Fibroblast of lung (primary cell): ENCODE results near the gene ZNF480.

Source experiments
- EZH2 ChIP-seq: IDR thresholded peaks from 2 replicates; pipeline ENCODE4 v1.5.1; 2012; ENCODE audit warnings: low read length, control low read depth, mild to moderate bottlenecking; ENCODE audit errors: missing control alignments
- TF ChIP-seq, protein P1 (sequence below), 2 donors: IDR thresholded peaks in 1 of 2; conservative IDR thresholded peaks in 1 of 2; 1 replicate in 1 of 2; 2 replicates in 1 of 2; pipeline ENCODE4 v1.5.1; 2011 to 2012; ENCODE audit warnings: low read length in 2 of 2, control low read depth in 1 of 2, inconsistent platforms in 1 of 2, low read depth in 1 of 2, mild to moderate bottlenecking in 1 of 2

DNA sequence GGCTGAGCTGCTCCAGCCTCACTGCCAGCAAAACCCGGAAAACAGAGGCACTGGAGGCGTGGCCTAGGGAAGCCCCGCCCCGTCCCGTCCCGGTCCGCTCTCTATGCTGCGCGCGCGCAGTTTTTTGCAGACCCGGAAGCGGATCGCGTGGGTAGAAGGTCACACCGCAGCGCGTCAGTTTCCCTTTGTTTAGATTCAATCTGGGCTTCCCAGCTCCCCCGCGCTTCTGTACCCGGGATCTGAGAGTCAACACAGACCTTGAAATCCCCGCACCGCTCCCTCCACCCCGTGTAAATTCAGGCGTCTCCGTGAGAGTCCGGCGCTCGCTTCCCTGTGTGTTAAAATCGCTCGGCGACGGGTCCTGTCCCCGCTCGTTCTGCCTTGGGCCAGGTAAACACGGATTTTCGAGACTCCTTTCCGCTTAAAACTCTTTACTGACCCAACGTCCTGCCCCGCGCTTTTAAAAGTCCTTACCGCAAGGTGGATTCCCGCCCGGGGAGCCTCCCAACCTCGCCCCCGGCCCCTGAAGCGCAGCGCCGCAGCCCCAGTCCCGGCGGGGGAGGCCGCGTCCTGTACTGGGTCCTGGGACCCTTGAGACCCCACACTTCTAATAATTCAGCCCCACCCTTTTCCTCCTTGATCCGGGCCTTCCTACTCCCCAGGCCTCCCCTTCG, 39.3 kb downstream of the ZNF480 start, which contains the start of gene ZNF610:
- TF ChIP-seq, protein P1, sequence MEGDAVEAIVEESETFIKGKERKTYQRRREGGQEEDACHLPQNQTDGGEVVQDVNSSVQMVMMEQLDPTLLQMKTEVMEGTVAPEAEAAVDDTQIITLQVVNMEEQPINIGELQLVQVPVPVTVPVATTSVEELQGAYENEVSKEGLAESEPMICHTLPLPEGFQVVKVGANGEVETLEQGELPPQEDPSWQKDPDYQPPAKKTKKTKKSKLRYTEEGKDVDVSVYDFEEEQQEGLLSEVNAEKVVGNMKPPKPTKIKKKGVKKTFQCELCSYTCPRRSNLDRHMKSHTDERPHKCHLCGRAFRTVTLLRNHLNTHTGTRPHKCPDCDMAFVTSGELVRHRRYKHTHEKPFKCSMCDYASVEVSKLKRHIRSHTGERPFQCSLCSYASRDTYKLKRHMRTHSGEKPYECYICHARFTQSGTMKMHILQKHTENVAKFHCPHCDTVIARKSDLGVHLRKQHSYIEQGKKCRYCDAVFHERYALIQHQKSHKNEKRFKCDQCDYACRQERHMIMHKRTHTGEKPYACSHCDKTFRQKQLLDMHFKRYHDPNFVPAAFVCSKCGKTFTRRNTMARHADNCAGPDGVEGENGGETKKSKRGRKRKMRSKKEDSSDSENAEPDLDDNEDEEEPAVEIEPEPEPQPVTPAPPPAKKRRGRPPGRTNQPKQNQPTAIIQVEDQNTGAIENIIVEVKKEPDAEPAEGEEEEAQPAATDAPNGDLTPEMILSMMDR (conservative IDR thresholded peaks at IDR 0.05 in 1 of 2, IDR thresholded peaks at IDR 0.05 in 1 of 2; ENCODE audit: low read depth in 1 of 2, low read length in 2 of 2): no peak
- no peak for TF ChIP-seq EZH2
